HG03039 (cell line): ENCODE data around the gene TMEM53.

Experiments used
- ATAC-seq: cut with Tn5 transposase; IDR thresholded peaks from one replicate; pipeline ENCODE4 v1.9.1; 2021; ENCODE audit warnings: mild to moderate bottlenecking, moderate library complexity; ENCODE audit not compliant: unreplicated experiment

The TMEM53 gene

GRCh38 chr1:44698138-44698537 lies 23.9 kb upstream of the TMEM53 start:
- ATAC-seq: no peak

GRCh38 chr1:44696789-44697345 lies 22.6 kb upstream of the TMEM53 start:
- ATAC-seq: no peak

- ATAC-seq: no peak
Measured at GRCh38 chr1:44696101-44696500, 21.8 kb upstream of the TMEM53 start.

- no peak for ATAC-seq
Measured at GRCh38 chr1:44695671-44696070, 21.4 kb upstream of the TMEM53 start.

- no peak for ATAC-seq
Measured at GRCh38 chr1:44694863-44695478, 20.7 kb upstream of the TMEM53 start.

- ATAC-seq: no peak
Measured at GRCh38 chr1:44693900-44694299, 19.6 kb upstream of the TMEM53 start.

- no peak for ATAC-seq
Measured at GRCh38 chr1:44693159-44693558, 18.9 kb upstream of the TMEM53 start.

- ATAC-seq: no peak
Measured at GRCh38 chr1:44689447-44689765, 15.1 kb upstream of the TMEM53 start.

GRCh38 chr1:44688760-44689446 lies 14.6 kb upstream of the TMEM53 start:
- ATAC-seq: no peak

- no peak for ATAC-seq
Measured at GRCh38 chr1:44685881-44686280, 11.6 kb upstream of the TMEM53 start.

GRCh38 chr1:44685218-44685617 lies 10.9 kb upstream of the TMEM53 start:
- ATAC-seq: no peak

GRCh38 chr1:44684525-44684924 lies 10.2 kb upstream of the TMEM53 start:
- ATAC-seq: peak; percentile 71

GRCh38 chr1:44682883-44683265 lies 8.6 kb upstream of the TMEM53 start:
- no peak for ATAC-seq

GRCh38 chr1:44681905-44682882 lies 7.9 kb upstream of the TMEM53 start:
- no peak for ATAC-seq

GRCh38 chr1:44679468-44679867 lies 5.2 kb upstream of the TMEM53 start:
- no peak for ATAC-seq

GRCh38 chr1:44678626-44679025 lies 4.3 kb upstream of the TMEM53 start:
- no peak for ATAC-seq

- ATAC-seq: no peak
Measured at GRCh38 chr1:44678120-44678519, 3.8 kb upstream of the TMEM53 start.

- no peak for ATAC-seq
Measured at GRCh38 chr1:44677201-44677766, 3.0 kb upstream of the TMEM53 start.

GRCh38 chr1:44676484-44677200 lies 2.4 kb upstream of the TMEM53 start:
- ATAC-seq: no peak

- no peak for ATAC-seq
Measured at GRCh38 chr1:44675186-44675585, 905 bp upstream of the TMEM53 start.
